H9 (cell line): ENCODE measurements around the gene NR2F2. TPM values are rescaled to one million over a fixed set of nuclear protein-coding genes. Genes with fewer than 3 reads are reported as not detected.

Experiments
- DNase-seq: peaks from one replicate; pipeline ENCODE4 v3.0.0-alpha.2; 2017
- H2AFZ ChIP-seq: one replicate; pipeline ENCODE4 v1.6.1; 2013; ENCODE audit warnings: mild to moderate bottlenecking, low read length, control low read depth, moderate library complexity
- H2AK5ac ChIP-seq: 2 replicates; pipeline ENCODE4 v1.6.1; 2013; ENCODE audit warnings: low read length, control low read depth, mixed read lengths; ENCODE audit not compliant: insufficient read length
- H2BK120ac ChIP-seq: one replicate; pipeline ENCODE4 v1.6.1; 2013; ENCODE audit warnings: low read depth, mild to moderate bottlenecking, low read length, control low read depth, inconsistent platforms; ENCODE audit not compliant: poor library complexity, severe bottlenecking
- H2BK12ac ChIP-seq: 2 replicates; pipeline ENCODE4 v1.6.1; 2013; ENCODE audit warnings: low read length, control low read depth, mixed read lengths, low read depth; ENCODE audit not compliant: insufficient read length
- H2BK15ac ChIP-seq: 2 replicates; pipeline ENCODE4 v1.6.1; 2013; ENCODE audit warnings: low read depth, low read length, control low read depth
- H2BK20ac ChIP-seq: one replicate; pipeline ENCODE4 v1.6.1; 2013; ENCODE audit warnings: low read depth, mild to moderate bottlenecking, low read length, control low read depth, inconsistent platforms; ENCODE audit not compliant: poor library complexity, severe bottlenecking
- H2BK5ac ChIP-seq: 2 replicates; pipeline ENCODE4 v1.6.1; 2013; ENCODE audit warnings: low read length, control low read depth, mixed read lengths; ENCODE audit not compliant: insufficient read length
- H3K14ac ChIP-seq: 2 replicates; pipeline ENCODE4 v1.6.1; 2013; ENCODE audit warnings: low read length, control low read depth; ENCODE audit not compliant: insufficient read depth
- H3K18ac ChIP-seq: 2 replicates; pipeline ENCODE4 v1.6.1; 2013; ENCODE audit warnings: low read depth, mild to moderate bottlenecking, mixed read lengths, low read length, control low read depth; ENCODE audit not compliant: insufficient read length
- H3K23ac ChIP-seq: 2 replicates; pipeline ENCODE4 v1.6.1; 2013; ENCODE audit warnings: low read length, control low read depth, mixed read lengths, low read depth; ENCODE audit not compliant: insufficient read length
- H3K23me2 ChIP-seq: 2 replicates; pipeline ENCODE4 v1.6.1; 2013; ENCODE audit warnings: low read depth, mild to moderate bottlenecking, mixed read lengths, low read length, control low read depth; ENCODE audit not compliant: insufficient read length, poor library complexity, severe bottlenecking
- H3K27ac ChIP-seq: 2 replicates; pipeline ENCODE4 v1.5.1; 2013; ENCODE audit warnings: low read length, control low read depth, mixed read lengths, low read depth; ENCODE audit not compliant: insufficient read length
- H3K27me3 ChIP-seq: 2 replicates; pipeline ENCODE4 v1.6.1; 2013; ENCODE audit warnings: low read length, control low read depth, inconsistent platforms; ENCODE audit not compliant: insufficient read depth
- H3K4ac ChIP-seq: 2 replicates; pipeline ENCODE4 v1.6.1; 2013; ENCODE audit warnings: low read depth, mild to moderate bottlenecking, control low read depth, inconsistent platforms, low read length, moderate library complexity
- H3K4me1 ChIP-seq: 2 replicates; pipeline ENCODE4 v1.6.1; 2013; ENCODE audit warnings: low read length, control low read depth, inconsistent platforms; ENCODE audit not compliant: insufficient read depth
- H3K4me2 ChIP-seq: 2 replicates; pipeline ENCODE4 v1.6.1; 2013; ENCODE audit warnings: low read length, control low read depth, mixed read lengths; ENCODE audit not compliant: insufficient read length, insufficient read depth
- H3K56ac ChIP-seq: 2 replicates; pipeline ENCODE4 v1.6.1; 2013; ENCODE audit warnings: low read depth, mild to moderate bottlenecking, mixed read lengths, low read length, control low read depth; ENCODE audit not compliant: insufficient read length
- H3K79me1 ChIP-seq: 2 replicates; pipeline ENCODE4 v1.6.1; 2013; ENCODE audit warnings: low read depth, mild to moderate bottlenecking, moderate library complexity, low read length, control low read depth, inconsistent platforms; ENCODE audit not compliant: insufficient read depth, poor library complexity, severe bottlenecking
- H3K79me2 ChIP-seq: 2 replicates; pipeline ENCODE4 v1.6.1; 2013; ENCODE audit warnings: low read length, control low read depth, inconsistent platforms; ENCODE audit not compliant: insufficient read depth
- H3K9ac ChIP-seq: 2 replicates; pipeline ENCODE4 v1.6.1; 2013; ENCODE audit warnings: low read length, control low read depth, mixed read lengths; ENCODE audit not compliant: insufficient read length; ENCODE audit errors: extremely low read depth
- H3K9me3 ChIP-seq: one replicate; pipeline ENCODE4 v1.6.1; 2013; ENCODE audit warnings: low read depth, low read length, inconsistent platforms; ENCODE audit not compliant: control insufficient read depth
- H3T11ph ChIP-seq: one replicate; pipeline ENCODE4 v1.6.1; 2013; ENCODE audit warnings: mild to moderate bottlenecking, low read length, control low read depth, inconsistent platforms
- H4K20me1 ChIP-seq: one replicate; pipeline ENCODE4 v1.6.1; 2013; ENCODE audit not compliant: control insufficient read depth, insufficient read length, insufficient read depth
- H4K5ac ChIP-seq: 2 replicates; pipeline ENCODE4 v1.6.1; 2013; ENCODE audit warnings: low read depth, mild to moderate bottlenecking, mixed read lengths, low read length, control low read depth; ENCODE audit not compliant: insufficient read length
- H4K8ac ChIP-seq: replicated peaks from 2 replicates; pipeline ENCODE4 v1.6.1; 2013; ENCODE audit warnings: low read length, control low read depth, mixed read lengths, low read depth; ENCODE audit not compliant: insufficient read length
- H4K91ac ChIP-seq: 2 replicates; pipeline ENCODE4 v1.6.1; 2013; ENCODE audit warnings: low read depth, mild to moderate bottlenecking, moderate library complexity, mixed read lengths, low read length, control low read depth; ENCODE audit not compliant: insufficient read length
- H3K27ac Mint-ChIP-seq, 3 experiments: 2 replicates in 2 of 3; 3 replicates in 1 of 3; pipeline ENCODE4 v1.8.0; 2020 to 2021; ENCODE audit warnings: mixed read lengths in 3 of 3, mild to moderate bottlenecking in 1 of 3, moderate library complexity in 1 of 3
- H3K27me3 Mint-ChIP-seq: 2 replicates; pipeline ENCODE4 v1.8.0; 2021; ENCODE audit warnings: low read depth, mild to moderate bottlenecking, moderate library complexity, mixed read lengths
- H3K36me3 Mint-ChIP-seq, 3 experiments: 2 replicates in 2 of 3; 3 replicates in 1 of 3; pipeline ENCODE4 v1.8.0; 2020 to 2021; ENCODE audit warnings: low read depth in 3 of 3, mixed read lengths in 3 of 3; ENCODE audit not compliant: insufficient read depth in 1 of 3
- H3K4me1 Mint-ChIP-seq, 2 experiments: 2 replicates each; pipeline ENCODE4 v1.8.0; 2020; ENCODE audit warnings: mixed read lengths in 2 of 2
- H3K4me3 Mint-ChIP-seq, 2 experiments: 2 replicates in 1 of 2; 3 replicates in 1 of 2; pipeline ENCODE4 v1.8.0; 2020 to 2021; ENCODE audit warnings: mild to moderate bottlenecking in 2 of 2, mixed read lengths in 2 of 2, moderate library complexity in 1 of 2
- H3K9me3 Mint-ChIP-seq, 2 experiments: 2 replicates in 1 of 2; 3 replicates in 1 of 2; pipeline ENCODE4 v1.8.0; 2020; ENCODE audit warnings: mild to moderate bottlenecking in 2 of 2, mixed read lengths in 2 of 2, moderate library complexity in 1 of 2
- WGBS: extraction: QIAGEN DNeasy Blood & Tissue Kit; methylation state at CpG from one replicate; pipeline ENCODE4 v1.1.7; 2013; ENCODE audit warnings: missing lambda C conversion rate, low lambda C conversion rate, mixed read lengths; ENCODE audit not compliant: insufficient read length; ENCODE audit errors: extremely low coverage; 5-methylcytosine and 5-hydroxymethylcytosine counted together
- total RNA-seq: library from RNA; stranded (reverse); gene quantifications from 2 replicates; pipeline ENCODE4 v1.2.1, GENCODE V29; 2021
- TF ChIP-seq, protein P1 (sequence below): fragments of 200-600 bp; sonication (generic); conservative IDR thresholded peaks from 3 replicates; pipeline ENCODE4 v1.8.0; 2021; ENCODE audit warnings: antibody characterized with exemption, mild to moderate bottlenecking

Gene NR2F2
- total RNA-seq, 1 experiment from 2014 or later, result 0.24 TPM

- peaks cover 0 to 2% (median 0%) of the 10 kb centered on the region in 3 experiments; a peak in 2 of 7 replicates for H3K36me3 Mint-ChIP-seq
- no peak overlapping the region for H2BK5ac ChIP-seq
- TF ChIP-seq, protein P1, sequence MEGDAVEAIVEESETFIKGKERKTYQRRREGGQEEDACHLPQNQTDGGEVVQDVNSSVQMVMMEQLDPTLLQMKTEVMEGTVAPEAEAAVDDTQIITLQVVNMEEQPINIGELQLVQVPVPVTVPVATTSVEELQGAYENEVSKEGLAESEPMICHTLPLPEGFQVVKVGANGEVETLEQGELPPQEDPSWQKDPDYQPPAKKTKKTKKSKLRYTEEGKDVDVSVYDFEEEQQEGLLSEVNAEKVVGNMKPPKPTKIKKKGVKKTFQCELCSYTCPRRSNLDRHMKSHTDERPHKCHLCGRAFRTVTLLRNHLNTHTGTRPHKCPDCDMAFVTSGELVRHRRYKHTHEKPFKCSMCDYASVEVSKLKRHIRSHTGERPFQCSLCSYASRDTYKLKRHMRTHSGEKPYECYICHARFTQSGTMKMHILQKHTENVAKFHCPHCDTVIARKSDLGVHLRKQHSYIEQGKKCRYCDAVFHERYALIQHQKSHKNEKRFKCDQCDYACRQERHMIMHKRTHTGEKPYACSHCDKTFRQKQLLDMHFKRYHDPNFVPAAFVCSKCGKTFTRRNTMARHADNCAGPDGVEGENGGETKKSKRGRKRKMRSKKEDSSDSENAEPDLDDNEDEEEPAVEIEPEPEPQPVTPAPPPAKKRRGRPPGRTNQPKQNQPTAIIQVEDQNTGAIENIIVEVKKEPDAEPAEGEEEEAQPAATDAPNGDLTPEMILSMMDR, result no peak
- no peak for DNase-seq
- peaks cover 2% of the 10 kb centered on the region for H4K20me1 ChIP-seq
- H4K91ac ChIP-seq, result no peak overlapping the region
- no peak overlapping the region for H2AK5ac ChIP-seq
- no peak overlapping the region for H4K5ac ChIP-seq
- no peak overlapping the region for H3K4ac ChIP-seq
- H3K79me1 ChIP-seq, result no peaks in the 10 kb centered on the region
- H3K4me3 Mint-ChIP-seq, result no peak overlapping the region
- no peaks in the 10 kb centered on the region for H3K79me2 ChIP-seq
- no peak overlapping the region for H2BK15ac ChIP-seq
- H3K27me3 ChIP-seq, result peaks cover 98% of the 10 kb centered on the region
- no peak overlapping the region for H2BK120ac ChIP-seq
- WGBS, result no CpG with 5 or more reads among the region's 15 CpGs
- H3K23ac ChIP-seq, result no peak overlapping the region
- no peak overlapping the region for H3K56ac ChIP-seq
- H3K27me3 Mint-ChIP-seq, result no peaks in the 10 kb centered on the region
- no peak overlapping the region for H3K9ac ChIP-seq
- no peak overlapping the region for H3K27ac ChIP-seq
- H2BK20ac ChIP-seq, result no peak overlapping the region
- no peak overlapping the region for H3K27ac Mint-ChIP-seq
- no peak overlapping the region for H3K18ac ChIP-seq
- peak overlapping the region; percentile 41 for H3K4me2 ChIP-seq
- H4K8ac ChIP-seq, result no peak overlapping the region
- H3K4me1 ChIP-seq, result no peaks in the 10 kb centered on the region
- no peak overlapping the region for H2AFZ ChIP-seq
- H3K4me1 Mint-ChIP-seq, result peaks cover 7 to 55% of the 10 kb centered on the region in 2 experiments
- H3K23me2 ChIP-seq, result peaks cover 1% of the 10 kb centered on the region
- no peak overlapping the region for H2BK12ac ChIP-seq
- H3T11ph ChIP-seq, result no peak overlapping the region
- H3K9me3 ChIP-seq, result no peaks in the 10 kb centered on the region
- H3K14ac ChIP-seq, result no peak overlapping the region
- peaks cover 2 to 13% of the 10 kb centered on the region in 2 experiments; a peak in 3 of 5 replicates for H3K9me3 Mint-ChIP-seq
Observed at GRCh38 chr15:96354731-96355567, 24.4 kb downstream of the NR2F2 start.
